ENCODE data around the gene GRIK1.

GRIK1 gene

GRCh38 chr21:29787361-29787909, 152.4 kb downstream of the GRIK1 start:
- Histone ChIP-seq H3K4me3 (ENCODE audit: insufficient read depth in 1 of 2, low read depth in 1 of 2, low read length in 2 of 2) (no peak overlapping the region), H3K23ac (ENCODE audit: low read length in 2 of 2) (no peak overlapping the region), H2AFZ (ENCODE audit: low read depth, low read length) (no peak overlapping the region), H2BK12ac (ENCODE audit: low read length in 2 of 2) (no peak overlapping the region), H3K27ac (ENCODE audit: low read length, poor library complexity, severe bottlenecking) (no peak overlapping the region), H3K14ac (ENCODE audit: low read length in 2 of 2) (no peak overlapping the region), H3K36me3 (ENCODE audit: control insufficient read depth in 1 of 2, insufficient read depth in 2 of 2, low read depth in 1 of 2, low read length in 2 of 2) (no peaks in the 10 kb centered on the region), H3K4me2 (ENCODE audit: low read length, poor library complexity, severe bottlenecking) (no peak overlapping the region), H3K9ac (ENCODE audit: low read length) (no peak overlapping the region), H4K91ac (ENCODE audit: low read length) (no peak overlapping the region), H3K4ac (ENCODE audit: low read depth in 1 of 2, low read length in 2 of 2) (no peak overlapping the region), H2BK15ac (ENCODE audit: low read depth, poor library complexity, severe bottlenecking) (no peak overlapping the region), H3K79me1 (replicated peaks; ENCODE audit: low read length, poor library complexity, severe bottlenecking) (no peaks in the 10 kb centered on the region), H2BK120ac (ENCODE audit: low read depth, low read length) (no peak overlapping the region), H3K27me3 (ENCODE audit: control insufficient read depth in 1 of 2, insufficient read depth in 1 of 2, low read length in 2 of 2) (no peaks in the 10 kb centered on the region), H2BK5ac (ENCODE audit: low read depth, low read length, poor library complexity, severe bottlenecking) (no peak overlapping the region), H4K8ac (ENCODE audit: low read length) (no peak overlapping the region), H3K18ac (ENCODE audit: low read depth in 1 of 2, low read length in 2 of 2) (no peak overlapping the region), H3K9me3 (ENCODE audit: control insufficient read depth, low read length) (no peaks in the 10 kb centered on the region), H2AK5ac (ENCODE audit: low read length, severe bottlenecking) (no peak overlapping the region), H3K4me1 (ENCODE audit: control insufficient read depth, insufficient read depth, low read depth, low read length) (peaks cover 2% of the 10 kb centered on the region)
- DNase-seq, result no peak
- 91% methylated on average over 3 of the region's 5 CpGs for WGBS

- DNase-seq, result no peak
- Histone ChIP-seq H3K14ac (ENCODE audit: low read length in 2 of 2) (no peak overlapping the region), H3K36me3 (ENCODE audit: control insufficient read depth in 1 of 2, insufficient read depth in 2 of 2, low read depth in 1 of 2, low read length in 2 of 2) (no peaks in the 10 kb centered on the region), H2BK12ac (ENCODE audit: low read length in 2 of 2) (no peak overlapping the region), H2BK15ac (ENCODE audit: low read depth, poor library complexity, severe bottlenecking) (no peak overlapping the region), H3K18ac (ENCODE audit: low read depth in 1 of 2, low read length in 2 of 2) (no peak overlapping the region), H2AFZ (ENCODE audit: low read depth, low read length) (no peak overlapping the region), H3K27me3 (ENCODE audit: control insufficient read depth in 1 of 2, insufficient read depth in 1 of 2, low read length in 2 of 2) (no peaks in the 10 kb centered on the region), H3K4ac (ENCODE audit: low read depth in 1 of 2, low read length in 2 of 2) (no peak overlapping the region), H4K8ac (ENCODE audit: low read length) (no peak overlapping the region), H3K9ac (ENCODE audit: low read length) (no peak overlapping the region), H4K91ac (ENCODE audit: low read length) (no peak overlapping the region), H2AK5ac (ENCODE audit: low read length, severe bottlenecking) (no peak overlapping the region), H2BK120ac (ENCODE audit: low read depth, low read length) (no peak overlapping the region), H3K4me2 (ENCODE audit: low read length, poor library complexity, severe bottlenecking) (no peak overlapping the region), H2BK5ac (ENCODE audit: low read depth, low read length, poor library complexity, severe bottlenecking) (no peak overlapping the region), H3K23ac (ENCODE audit: low read length in 2 of 2) (no peak overlapping the region), H3K79me1 (replicated peaks; ENCODE audit: low read length, poor library complexity, severe bottlenecking) (no peaks in the 10 kb centered on the region), H3K4me3 (ENCODE audit: insufficient read depth in 1 of 2, low read depth in 1 of 2, low read length in 2 of 2) (no peak overlapping the region), H3K27ac (ENCODE audit: low read length, poor library complexity, severe bottlenecking) (no peak overlapping the region), H3K9me3 (ENCODE audit: control insufficient read depth, low read length) (no peaks in the 10 kb centered on the region), H3K4me1 (ENCODE audit: control insufficient read depth, insufficient read depth, low read depth, low read length) (peaks cover 2% of the 10 kb centered on the region)
- WGBS, result 100% methylated on average over 1 of the region's 4 CpGs
Observed at GRCh38 chr21:29786496-29787360, 153.1 kb downstream of the GRIK1 start.

- Histone ChIP-seq H2BK120ac (ENCODE audit: low read depth, low read length) (no peak overlapping the region), H3K4me3 (ENCODE audit: insufficient read depth in 1 of 2, low read depth in 1 of 2, low read length in 2 of 2) (no peak overlapping the region), H3K9ac (ENCODE audit: low read length) (no peak overlapping the region), H2BK5ac (ENCODE audit: low read depth, low read length, poor library complexity, severe bottlenecking) (no peak overlapping the region), H3K4me1 (ENCODE audit: control insufficient read depth, insufficient read depth, low read depth, low read length) (no peaks in the 10 kb centered on the region), H3K18ac (ENCODE audit: low read depth in 1 of 2, low read length in 2 of 2) (no peak overlapping the region), H4K91ac (ENCODE audit: low read length) (no peak overlapping the region), H3K79me1 (replicated peaks; ENCODE audit: low read length, poor library complexity, severe bottlenecking) (no peaks in the 10 kb centered on the region), H3K27ac (ENCODE audit: low read length, poor library complexity, severe bottlenecking) (no peak overlapping the region), H2AK5ac (ENCODE audit: low read length, severe bottlenecking) (no peak overlapping the region), H3K23ac (ENCODE audit: low read length in 2 of 2) (no peak overlapping the region), H2BK12ac (ENCODE audit: low read length in 2 of 2) (no peak overlapping the region), H3K14ac (ENCODE audit: low read length in 2 of 2) (no peak overlapping the region), H4K8ac (ENCODE audit: low read length) (no peak overlapping the region), H3K4me2 (ENCODE audit: low read length, poor library complexity, severe bottlenecking) (no peak overlapping the region), H3K36me3 (ENCODE audit: control insufficient read depth in 1 of 2, insufficient read depth in 2 of 2, low read depth in 1 of 2, low read length in 2 of 2) (no peaks in the 10 kb centered on the region), H3K9me3 (ENCODE audit: control insufficient read depth, low read length) (no peaks in the 10 kb centered on the region), H3K4ac (ENCODE audit: low read depth in 1 of 2, low read length in 2 of 2) (no peak overlapping the region), H2BK15ac (ENCODE audit: low read depth, poor library complexity, severe bottlenecking) (no peak overlapping the region), H2AFZ (ENCODE audit: low read depth, low read length) (no peak overlapping the region), H3K27me3 (ENCODE audit: control insufficient read depth in 1 of 2, insufficient read depth in 1 of 2, low read length in 2 of 2) (no peaks in the 10 kb centered on the region)
- DNase-seq, result no peak
- 69% methylated on average over 1 of the region's 2 CpGs for WGBS
Observed at GRCh38 chr21:29777160-29777559, 162.6 kb downstream of the GRIK1 start.

- no peak overlapping the region for H3K4me3 ChIP-seq (ENCODE audit: insufficient read depth in 1 of 2, low read depth in 1 of 2, low read length in 2 of 2)
Observed at GRCh38 chr21:29775462-29775861, 164.3 kb downstream of the GRIK1 start.

More at GRCh38 chr21:29775462-29775861, 164.3 kb downstream of the GRIK1 start:
- Histone ChIP-seq H4K91ac (ENCODE audit: low read length) (no peak overlapping the region), H3K4me2 (ENCODE audit: low read length, poor library complexity, severe bottlenecking) (no peak overlapping the region), H2BK120ac (ENCODE audit: low read depth, low read length) (no peak overlapping the region), H3K14ac (ENCODE audit: low read length in 2 of 2) (no peak overlapping the region), H2BK5ac (ENCODE audit: low read depth, low read length, poor library complexity, severe bottlenecking) (no peak overlapping the region), H3K36me3 (ENCODE audit: control insufficient read depth in 1 of 2, insufficient read depth in 2 of 2, low read depth in 1 of 2, low read length in 2 of 2) (no peaks in the 10 kb centered on the region), H3K27me3 (ENCODE audit: control insufficient read depth in 1 of 2, insufficient read depth in 1 of 2, low read length in 2 of 2) (no peaks in the 10 kb centered on the region), H3K9me3 (ENCODE audit: control insufficient read depth, low read length) (no peaks in the 10 kb centered on the region), H2AK5ac (ENCODE audit: low read length, severe bottlenecking) (no peak overlapping the region), H3K23ac (ENCODE audit: low read length in 2 of 2) (no peak overlapping the region), H3K9ac (ENCODE audit: low read length) (no peak overlapping the region), H2AFZ (ENCODE audit: low read depth, low read length) (no peak overlapping the region), H2BK12ac (ENCODE audit: low read length in 2 of 2) (no peak overlapping the region), H2BK15ac (ENCODE audit: low read depth, poor library complexity, severe bottlenecking) (no peak overlapping the region), H3K18ac (ENCODE audit: low read depth in 1 of 2, low read length in 2 of 2) (no peak overlapping the region), H3K4me1 (ENCODE audit: control insufficient read depth, insufficient read depth, low read depth, low read length) (no peaks in the 10 kb centered on the region), H3K27ac (ENCODE audit: low read length, poor library complexity, severe bottlenecking) (no peak overlapping the region), H3K4ac (ENCODE audit: low read depth in 1 of 2, low read length in 2 of 2) (no peak overlapping the region), H3K79me1 (replicated peaks; ENCODE audit: low read length, poor library complexity, severe bottlenecking) (no peaks in the 10 kb centered on the region), H4K8ac (ENCODE audit: low read length) (no peak overlapping the region)
- WGBS, result no CpG with 5 or more reads among the region's 1 CpG
- no peak for DNase-seq

All from mesenchymal stem cell (in vitro differentiated cells and primary cell).